IMR-90 (cell line): ENCODE data around the gene GALNT9. TPM values are rescaled to one million over a fixed set of nuclear protein-coding genes. Genes with fewer than 3 reads are reported as not detected.

Source experiments
- ATAC-seq: fragments of 200-7000 bp; cut with Tn5 transposase; 2 replicates; pipeline ENCODE4 v1.9.1; 2020; ENCODE audit warnings: low read depth, mild to moderate bottlenecking, moderate library complexity
- BruUV-seq: library from RNA; stranded (reverse); fragments of 400-500 nt; replicated peaks from 2 replicates; lab custom pipeline; 2021; lab: Mats Ljungman, UMichigan
- CTCF ChIA-PET: fragments of 300-600 bp; formaldehyde crosslinking; extraction: SDS; loops from one replicate; lab custom pipeline; 2021; ENCODE audit warnings: antibody characterized with exemption; lab: Yijun Ruan, JAX
- POLR2A ChIA-PET: fragments of 300-600 bp; sonication (Branson Sonifier 250); formaldehyde crosslinking; loops from one replicate; lab custom pipeline; 2022; ENCODE audit warnings: antibody characterized with exemption; ENCODE audit not compliant: unreplicated experiment; lab: Charles Lee
- DNase-seq: peaks from one replicate; pipeline ENCODE4 v3.0.0; 2013
- H2AFZ ChIP-seq: replicated peaks from 2 replicates; pipeline ENCODE3; 2013; ENCODE audit warnings: low read length, mild to moderate bottlenecking; ENCODE audit not compliant: poor library complexity
- H2AK5ac ChIP-seq: 2 replicates; pipeline ENCODE4 v1.6.1; 2013; ENCODE audit warnings: low read depth, low read length, inconsistent platforms
- H2AK9ac ChIP-seq: replicated peaks from 2 replicates; pipeline ENCODE3; 2013; ENCODE audit warnings: mild to moderate bottlenecking, low read depth, low read length, moderate library complexity; ENCODE audit not compliant: poor library complexity
- H2BK120ac ChIP-seq: 2 replicates; pipeline ENCODE4 v1.6.1; 2013; ENCODE audit warnings: low read depth, low read length, inconsistent platforms
- H2BK15ac ChIP-seq: 3 replicates; pipeline ENCODE4 v1.6.1; 2013; ENCODE audit warnings: low read depth, low read length, inconsistent platforms
- H2BK20ac ChIP-seq: 2 replicates; pipeline ENCODE4 v1.6.1; 2013; ENCODE audit warnings: low read depth, mild to moderate bottlenecking, inconsistent platforms, low read length, moderate library complexity
- H2BK5ac ChIP-seq: 2 replicates; pipeline ENCODE4 v1.6.1; 2013; ENCODE audit warnings: mild to moderate bottlenecking, low read depth, low read length, inconsistent platforms; ENCODE audit not compliant: poor library complexity, severe bottlenecking
- H3K14ac ChIP-seq: replicated peaks from 2 replicates; pipeline ENCODE4 v1.6.1; 2013; ENCODE audit warnings: low read depth, low read length, inconsistent platforms
- H3K18ac ChIP-seq: 2 replicates; pipeline ENCODE4 v1.6.1; 2013; ENCODE audit warnings: low read depth, low read length, control low read depth
- H3K23ac ChIP-seq: 2 replicates; pipeline ENCODE4 v1.6.1; 2013; ENCODE audit warnings: low read depth, low read length, inconsistent platforms
- H3K27ac ChIP-seq: 2 replicates; pipeline ENCODE4 v1.5.1; 2013; ENCODE audit warnings: mild to moderate bottlenecking, control low read depth, low read length; ENCODE audit not compliant: insufficient read depth
- H3K27me3 ChIP-seq: 2 replicates; pipeline ENCODE4 v1.6.1; 2013; ENCODE audit warnings: low read length; ENCODE audit not compliant: control insufficient read depth, insufficient read depth
- H3K36me3 ChIP-seq: 2 replicates; pipeline ENCODE4 v1.6.1; 2013; ENCODE audit warnings: low read length, mixed read lengths; ENCODE audit not compliant: control insufficient read depth, insufficient read depth
- H3K4ac ChIP-seq: 2 replicates; pipeline ENCODE4 v1.6.1; 2013; ENCODE audit warnings: low read depth, low read length, inconsistent platforms
- H3K4me1 ChIP-seq: 2 replicates; pipeline ENCODE4 v1.6.1; 2013; ENCODE audit warnings: low read length, mixed read lengths; ENCODE audit not compliant: control insufficient read depth, insufficient read depth
- H3K4me2 ChIP-seq: 2 replicates; pipeline ENCODE4 v1.6.1; 2013; ENCODE audit warnings: low read depth, mild to moderate bottlenecking, control low read depth, low read length, moderate library complexity
- H3K4me3 ChIP-seq: 2 replicates; pipeline ENCODE4 v1.5.1; 2013; ENCODE audit warnings: low read depth, mild to moderate bottlenecking, control low read depth, low read length, moderate library complexity; ENCODE audit not compliant: insufficient read depth
- H3K56ac ChIP-seq: 2 replicates; pipeline ENCODE4 v1.6.1; 2013; ENCODE audit warnings: low read length, inconsistent platforms; ENCODE audit not compliant: insufficient read depth; ENCODE audit errors: extremely low read depth
- H3K79me1 ChIP-seq, 2 experiments: 2 replicates each; pipeline ENCODE4 v1.6.1; 2013; ENCODE audit warnings: low read length in 2 of 2, inconsistent platforms in 1 of 2, low read depth in 1 of 2
- H3K9ac ChIP-seq: 2 replicates; pipeline ENCODE4 v1.6.1; 2013; ENCODE audit warnings: low read depth, low read length, control low read depth
- H3K9me1 ChIP-seq: 2 replicates; pipeline ENCODE4 v1.6.1; 2013; ENCODE audit warnings: low read length, inconsistent platforms; ENCODE audit not compliant: insufficient read depth
- H3K9me3 ChIP-seq: 2 replicates; pipeline ENCODE4 v1.6.1; 2013; ENCODE audit warnings: low read length; ENCODE audit not compliant: control insufficient read depth, insufficient read depth
- H4K20me1 ChIP-seq: 2 replicates; pipeline ENCODE4 v1.6.1; 2013; ENCODE audit warnings: low read length, inconsistent platforms; ENCODE audit not compliant: insufficient read depth
- H4K5ac ChIP-seq: 2 replicates; pipeline ENCODE4 v1.6.1; 2013; ENCODE audit warnings: mild to moderate bottlenecking, low read depth, low read length, control low read depth
- H4K8ac ChIP-seq, 2 experiments: 2 replicates each; pipeline ENCODE4 v1.6.1; 2013; ENCODE audit warnings: low read depth in 2 of 2, low read length in 2 of 2, control low read depth in 1 of 2, inconsistent platforms in 1 of 2
- H4K91ac ChIP-seq: 2 replicates; pipeline ENCODE4 v1.6.1; 2013; ENCODE audit warnings: low read depth, low read length, inconsistent platforms; ENCODE audit not compliant: insufficient read depth
- CEBPB ChIP-seq: IDR thresholded peaks from 2 replicates; pipeline ENCODE4 v1.6.1; 2012; ENCODE audit warnings: low read depth, low read length, improper control_type of control experiment
- FOS ChIP-seq: fragments of 150-350 bp; IDR thresholded peaks from 2 replicates; pipeline ENCODE4 v1.6.1; 2016; ENCODE audit warnings: low read depth, low read length
- MXI1 ChIP-seq: IDR thresholded peaks from 2 replicates; pipeline ENCODE4 v1.6.1; 2012; ENCODE audit warnings: low read depth, mild to moderate bottlenecking, low read length, moderate library complexity, borderline replicate concordance
- NFE2L2 ChIP-seq: fragments of 150-350 bp; IDR thresholded peaks from 2 replicates; pipeline ENCODE4 v1.6.1; 2016; ENCODE audit warnings: low read depth, mild to moderate bottlenecking, low read length
- POLR2A ChIP-seq: IDR thresholded peaks from 2 replicates; pipeline ENCODE4 v1.6.1; 2012; ENCODE audit warnings: mild to moderate bottlenecking, low read depth, low read length
- RAD21 ChIP-seq: IDR thresholded peaks from 2 replicates; pipeline ENCODE4 v1.6.1; 2012; ENCODE audit warnings: low read length, improper control_type of control experiment
- RCOR1 ChIP-seq: IDR thresholded peaks from 2 replicates; pipeline ENCODE4 v1.6.1; 2012; ENCODE audit warnings: mild to moderate bottlenecking, low read length, improper control_type of control experiment; ENCODE audit not compliant: insufficient replicate concordance
- RFX5 ChIP-seq: IDR thresholded peaks from 2 replicates; pipeline ENCODE4 v1.8.0; 2012; ENCODE audit warnings: low read depth, mild to moderate bottlenecking, low read length, moderate library complexity
- SMC3 ChIP-seq: fragments of 150-350 bp; IDR thresholded peaks from 2 replicates; pipeline ENCODE4 v1.6.1; 2016; ENCODE audit warnings: low read depth, mild to moderate bottlenecking, antibody characterized with exemption, low read length, moderate library complexity
- WGBS, 2 experiments: methylation state at CpG; one replicate each; pipeline versions ENCODE4 v1.1.5 to v1.1.7; 2013; ENCODE audit warnings: missing lambda C conversion rate in 2 of 2; ENCODE audit not compliant: insufficient read length in 1 of 2; ENCODE audit errors: extremely low coverage in 2 of 2; 5-methylcytosine and 5-hydroxymethylcytosine counted together
- dilution Hi-C: fragments of 300-500 bp; cut with HindIII; formaldehyde crosslinking; loops from one replicate; pipeline ENCODE4 v1.14.3; 2018; ENCODE audit warnings: low sequenced_read_pairs; ENCODE audit not compliant: unreplicated experiment
- in situ Hi-C: fragments of 300-500 bp; cut with MboI; formaldehyde crosslinking; loops from 3 replicates; pipeline ENCODE4 v1.14.3; 2019; ENCODE audit warnings: low sequenced_read_pairs, inconsistent platforms, mixed read lengths
- intact Hi-C: fragments of 100-400 bp; cut with micrococcal nuclease; formaldehyde crosslinking; loops from 2 replicates; pipeline ENCODE4 v1.10.0; 2022
- polyA plus RNA-seq, 3 experiments: library from polyadenylated mRNA; depleted of rRNA; stranded (reverse); fragments of >200 nt; gene quantifications; 2 replicates each; pipeline ENCODE4 v1.2.3, GENCODE V29; 2012; ENCODE audit warnings: low replicate concordance in 1 of 3
- total RNA-seq: library from RNA; depleted of rRNA; stranded (reverse); fragments of >200 nt; gene quantifications from 2 replicates; pipeline ENCODE4 v1.2.3, GENCODE V29; 2012
- TF ChIP-seq, protein P1 (sequence below): fragments of 150-350 bp; IDR thresholded peaks from 2 replicates; pipeline ENCODE4 v1.6.1; 2016; ENCODE audit warnings: low read depth, mild to moderate bottlenecking, low read length, moderate library complexity, borderline replicate concordance
- TF ChIP-seq, protein P2 (sequence below): conservative IDR thresholded peaks from 2 replicates; pipeline ENCODE4 v1.5.1; 2012; ENCODE audit warnings: mild to moderate bottlenecking, low read depth, low read length, improper control_type of control experiment

GALNT9 gene
- total and polyA plus RNA-seq, 2 of the 4 experiments (the other 2 are of a cell fraction) = under 0.01 to 0.12 TPM

DNA sequence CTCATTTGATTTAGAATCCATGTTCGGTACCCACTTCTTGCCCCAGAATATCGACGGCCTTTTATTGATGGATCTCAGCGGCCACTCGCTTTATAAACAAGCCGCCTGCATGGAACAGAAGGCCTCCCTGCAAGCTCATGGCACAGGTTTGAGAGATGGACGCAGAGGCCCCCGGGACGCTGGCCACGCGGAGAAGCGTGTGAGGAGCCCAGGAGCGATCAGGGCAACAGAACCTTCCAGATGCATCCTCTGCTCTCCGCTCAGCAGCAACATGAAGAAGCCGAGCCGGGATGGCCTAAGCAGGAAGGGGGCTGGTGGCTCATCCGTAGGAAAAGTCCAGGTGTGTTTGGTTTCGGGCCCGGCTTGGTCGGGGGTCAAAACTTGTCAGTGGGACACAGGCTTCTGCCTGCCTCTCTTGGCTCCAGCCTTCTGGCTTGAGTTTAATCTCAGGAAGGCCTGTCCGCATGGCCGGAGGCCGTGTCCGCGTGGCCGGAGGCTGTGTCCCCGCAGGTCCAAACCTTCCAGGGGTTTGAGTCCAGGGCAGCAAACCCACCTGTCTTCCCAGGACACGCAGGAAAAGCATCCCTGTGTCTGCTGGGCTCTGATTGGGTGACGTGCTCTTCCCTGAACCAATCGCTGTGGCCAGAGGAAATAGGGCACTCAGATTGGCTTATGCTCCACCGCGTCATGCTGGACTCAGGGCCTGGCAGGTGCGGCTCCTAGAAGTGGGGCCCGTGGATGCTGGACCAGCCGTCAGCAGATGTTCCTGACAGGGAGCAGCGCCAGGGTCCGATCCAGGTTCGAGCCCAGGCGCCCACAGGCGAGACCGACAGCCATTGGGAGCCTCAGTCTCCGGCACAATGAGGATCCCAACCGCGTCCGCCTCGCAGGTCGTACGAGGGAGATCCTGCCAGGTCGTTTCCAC, 65.0 kb downstream of the GALNT9 start (continued):
- TF ChIP-seq NFE2L2 = no peak

DNA sequence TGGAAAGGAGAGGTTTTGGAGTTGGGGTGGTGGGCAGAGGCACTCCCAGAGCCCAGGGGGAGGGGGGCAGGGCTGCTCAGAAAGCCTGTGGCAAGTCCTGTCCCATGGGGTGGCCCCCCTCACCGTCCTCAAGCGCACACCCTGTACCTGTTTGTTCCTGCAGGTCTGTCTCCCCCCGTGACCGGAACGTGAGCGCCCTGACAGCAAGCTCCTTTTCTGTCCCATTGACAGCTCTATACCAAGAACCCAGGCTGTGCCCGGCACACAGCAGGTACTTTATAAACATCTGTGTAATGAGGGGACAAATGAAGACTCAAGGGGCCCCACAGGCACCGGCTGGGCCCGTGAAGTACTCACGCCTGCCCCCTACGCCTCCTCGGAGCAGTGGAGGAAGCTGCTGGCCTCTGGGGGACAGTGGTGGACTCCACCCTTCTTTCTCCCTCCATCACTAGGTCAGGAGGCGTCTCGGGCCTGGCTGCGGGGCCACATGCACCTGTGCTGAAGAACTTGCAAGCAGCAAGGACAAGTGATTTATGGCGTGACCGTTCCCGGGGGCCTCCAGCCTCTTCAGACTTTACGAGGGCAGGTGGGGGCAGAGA, 65.8 kb downstream of the GALNT9 start:
- WGBS, 2 experiments = no CpG with 5 or more reads among the region's 19 CpGs
- no peaks in the 10 kb centered on the region for H3K36me3 ChIP-seq
- no peak overlapping the region for H2BK15ac ChIP-seq
- no peak overlapping the region for H3K4me3 ChIP-seq
- H2AK9ac ChIP-seq = no peak overlapping the region
- no peak overlapping the region for H4K5ac ChIP-seq
- DNase-seq (no peak), ATAC-seq (no peak)
- ChIA-PET POLR2A (no interaction called here), CTCF (no interaction called here)
- H3K4me2 ChIP-seq = no peak overlapping the region
- H2AK5ac ChIP-seq = no peak overlapping the region
- peaks cover 6% of the 10 kb centered on the region; the same call in 1 of the 2 replicates for H3K9me3 ChIP-seq
- intact Hi-C loops = no loop called here
- H3K56ac ChIP-seq = no peak overlapping the region
- no peaks in the 10 kb centered on the region for H3K9me1 ChIP-seq
- no peak overlapping the region for H3K4ac ChIP-seq
- no peak overlapping the region for H2BK5ac ChIP-seq
- no peaks in the 10 kb centered on the region for H3K4me1 ChIP-seq
- H2BK120ac ChIP-seq = no peak overlapping the region
- H3K23ac ChIP-seq = no peak overlapping the region
- H3K18ac ChIP-seq = no peak overlapping the region
- H4K91ac ChIP-seq = no peak overlapping the region
- TF ChIP-seq, protein P1, sequence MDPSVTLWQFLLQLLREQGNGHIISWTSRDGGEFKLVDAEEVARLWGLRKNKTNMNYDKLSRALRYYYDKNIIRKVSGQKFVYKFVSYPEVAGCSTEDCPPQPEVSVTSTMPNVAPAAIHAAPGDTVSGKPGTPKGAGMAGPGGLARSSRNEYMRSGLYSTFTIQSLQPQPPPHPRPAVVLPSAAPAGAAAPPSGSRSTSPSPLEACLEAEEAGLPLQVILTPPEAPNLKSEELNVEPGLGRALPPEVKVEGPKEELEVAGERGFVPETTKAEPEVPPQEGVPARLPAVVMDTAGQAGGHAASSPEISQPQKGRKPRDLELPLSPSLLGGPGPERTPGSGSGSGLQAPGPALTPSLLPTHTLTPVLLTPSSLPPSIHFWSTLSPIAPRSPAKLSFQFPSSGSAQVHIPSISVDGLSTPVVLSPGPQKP = no peak
- no peak for TF ChIP-seq POLR2A
- no peak for TF ChIP-seq FOS
- no peak for TF ChIP-seq MXI1
- TF ChIP-seq RAD21 = no peak
- no peak for TF ChIP-seq RCOR1
- no peak for TF ChIP-seq NFE2L2
- TF ChIP-seq, protein P2, sequence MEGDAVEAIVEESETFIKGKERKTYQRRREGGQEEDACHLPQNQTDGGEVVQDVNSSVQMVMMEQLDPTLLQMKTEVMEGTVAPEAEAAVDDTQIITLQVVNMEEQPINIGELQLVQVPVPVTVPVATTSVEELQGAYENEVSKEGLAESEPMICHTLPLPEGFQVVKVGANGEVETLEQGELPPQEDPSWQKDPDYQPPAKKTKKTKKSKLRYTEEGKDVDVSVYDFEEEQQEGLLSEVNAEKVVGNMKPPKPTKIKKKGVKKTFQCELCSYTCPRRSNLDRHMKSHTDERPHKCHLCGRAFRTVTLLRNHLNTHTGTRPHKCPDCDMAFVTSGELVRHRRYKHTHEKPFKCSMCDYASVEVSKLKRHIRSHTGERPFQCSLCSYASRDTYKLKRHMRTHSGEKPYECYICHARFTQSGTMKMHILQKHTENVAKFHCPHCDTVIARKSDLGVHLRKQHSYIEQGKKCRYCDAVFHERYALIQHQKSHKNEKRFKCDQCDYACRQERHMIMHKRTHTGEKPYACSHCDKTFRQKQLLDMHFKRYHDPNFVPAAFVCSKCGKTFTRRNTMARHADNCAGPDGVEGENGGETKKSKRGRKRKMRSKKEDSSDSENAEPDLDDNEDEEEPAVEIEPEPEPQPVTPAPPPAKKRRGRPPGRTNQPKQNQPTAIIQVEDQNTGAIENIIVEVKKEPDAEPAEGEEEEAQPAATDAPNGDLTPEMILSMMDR = no peak
- TF ChIP-seq SMC3 = no peak
- TF ChIP-seq RFX5 = no peak
- TF ChIP-seq CEBPB = no peak
- no peak overlapping the region for H3K9ac ChIP-seq
- no peak overlapping the region for H2AFZ ChIP-seq
- no peak overlapping the region for H4K8ac ChIP-seq
- H4K20me1 ChIP-seq = no peaks in the 10 kb centered on the region
- dilution Hi-C loops = no loop called here
- BruUV-seq = no TSS peak
- H3K27me3 ChIP-seq = no peaks in the 10 kb centered on the region
- in situ Hi-C loops = no loop called here
- no peaks in the 10 kb centered on the region for H3K79me1 ChIP-seq
- H3K14ac ChIP-seq = no peak overlapping the region
- H3K27ac ChIP-seq = no peak overlapping the region
- no peak overlapping the region for H2BK20ac ChIP-seq
